SKM-1 (cell line): ENCODE data around the gene STT3A.
"Not testable (repeated sequence)": the region's sequence is repeated elsewhere in the genome, so short reads cannot be mapped to it uniquely, and the experiment has no call there.

Source experiments
- DNase-seq: peaks from one replicate; lab custom pipeline; 2025; ENCODE audit not compliant: unreplicated experiment; lab: John Stamatoyannopoulos, UW

Gene STT3A

GRCh38 chr11:125592305-125593113 lies at the start of gene STT3A:
Gene STT3A, plus strand, starts transcription at chr11:125592852. Its CDS starts 3,064 bp downstream, at chr11:125595916.
- peak; percentile 98 for DNase-seq

- DNase-seq: no peak
These were observed 41.9 kb upstream of the STT3A start for GRCh38 chr11:125550780-125551179.

- no peak for DNase-seq
These were observed 40.8 kb upstream of the STT3A start for GRCh38 chr11:125551835-125552342.

- DNase-seq: no peak
These were observed 39.7 kb upstream of the STT3A start for GRCh38 chr11:125552927-125553326.

GRCh38 chr11:125553357-125553756 lies 39.3 kb upstream of the STT3A start:
- DNase-seq: no peak

GRCh38 chr11:125554038-125554437 lies 38.6 kb upstream of the STT3A start:
- DNase-seq: no peak

GRCh38 chr11:125559888-125560287 lies 32.8 kb upstream of the STT3A start:
- DNase-seq: no peak

GRCh38 chr11:125561924-125562323 lies 30.7 kb upstream of the STT3A start:
- DNase-seq: no peak

- no peak for DNase-seq
These were observed 30.2 kb upstream of the STT3A start for GRCh38 chr11:125562430-125562829.

- DNase-seq: no peak
These were observed 28.3 kb upstream of the STT3A start for GRCh38 chr11:125564357-125564756.

GRCh38 chr11:125566235-125566634 lies 26.4 kb upstream of the STT3A start:
- DNase-seq: no peak

- peak; percentile 82 for DNase-seq
These were observed 23.4 kb upstream of the STT3A start, which contains the start of gene EI24 for GRCh38 chr11:125568970-125569914. Gene EI24, plus strand, starts transcription at chr11:125569477. Its CDS starts 3,051 bp downstream, at chr11:125572528.

GRCh38 chr11:125569915-125570621 lies 22.6 kb upstream of the STT3A start:
- DNase-seq: no peak

- DNase-seq: no peak
These were observed 21.7 kb upstream of the STT3A start for GRCh38 chr11:125570952-125571351.

GRCh38 chr11:125572916-125573315 lies 19.7 kb upstream of the STT3A start:
- no peak for DNase-seq

GRCh38 chr11:125577181-125577580 lies 15.5 kb upstream of the STT3A start:
- DNase-seq: not testable (repeated sequence)

GRCh38 chr11:125578783-125579182 lies 13.9 kb upstream of the STT3A start:
- DNase-seq: no peak

GRCh38 chr11:125579811-125580210 lies 12.8 kb upstream of the STT3A start:
- DNase-seq: no peak

GRCh38 chr11:125583496-125583895 lies 9.2 kb upstream of the STT3A start:
- DNase-seq: no peak

- no peak for DNase-seq
These were observed 7.2 kb upstream of the STT3A start for GRCh38 chr11:125585487-125585886.

GRCh38 chr11:125586623-125587022 lies 6.0 kb upstream of the STT3A start:
- no peak for DNase-seq
